H9 (cell line): ENCODE results near the gene BEX4. TPM values are rescaled to one million over a fixed set of nuclear protein-coding genes. Genes with fewer than 3 reads are reported as not detected.

ENCODE experiments used
- DNase-seq: peaks from one replicate; pipeline ENCODE4 v3.0.0-alpha.2; 2017
- H2AFZ ChIP-seq: one replicate; pipeline ENCODE4 v1.6.1; 2013; ENCODE audit warnings: mild to moderate bottlenecking, low read length, control low read depth, moderate library complexity
- H2AK5ac ChIP-seq: 2 replicates; pipeline ENCODE4 v1.6.1; 2013; ENCODE audit warnings: low read length, control low read depth, mixed read lengths; ENCODE audit not compliant: insufficient read length
- H2BK120ac ChIP-seq: one replicate; pipeline ENCODE4 v1.6.1; 2013; ENCODE audit warnings: low read depth, mild to moderate bottlenecking, low read length, control low read depth, inconsistent platforms; ENCODE audit not compliant: poor library complexity, severe bottlenecking
- H2BK12ac ChIP-seq: 2 replicates; pipeline ENCODE4 v1.6.1; 2013; ENCODE audit warnings: low read length, control low read depth, mixed read lengths, low read depth; ENCODE audit not compliant: insufficient read length
- H2BK15ac ChIP-seq: 2 replicates; pipeline ENCODE4 v1.6.1; 2013; ENCODE audit warnings: low read depth, low read length, control low read depth
- H2BK20ac ChIP-seq: one replicate; pipeline ENCODE4 v1.6.1; 2013; ENCODE audit warnings: low read depth, mild to moderate bottlenecking, low read length, control low read depth, inconsistent platforms; ENCODE audit not compliant: poor library complexity, severe bottlenecking
- H2BK5ac ChIP-seq: 2 replicates; pipeline ENCODE4 v1.6.1; 2013; ENCODE audit warnings: low read length, control low read depth, mixed read lengths; ENCODE audit not compliant: insufficient read length
- H3K14ac ChIP-seq: 2 replicates; pipeline ENCODE4 v1.6.1; 2013; ENCODE audit warnings: low read length, control low read depth; ENCODE audit not compliant: insufficient read depth
- H3K18ac ChIP-seq: 2 replicates; pipeline ENCODE4 v1.6.1; 2013; ENCODE audit warnings: low read depth, mild to moderate bottlenecking, mixed read lengths, low read length, control low read depth; ENCODE audit not compliant: insufficient read length
- H3K23ac ChIP-seq: 2 replicates; pipeline ENCODE4 v1.6.1; 2013; ENCODE audit warnings: low read length, control low read depth, mixed read lengths, low read depth; ENCODE audit not compliant: insufficient read length
- H3K23me2 ChIP-seq: 2 replicates; pipeline ENCODE4 v1.6.1; 2013; ENCODE audit warnings: low read depth, mild to moderate bottlenecking, mixed read lengths, low read length, control low read depth; ENCODE audit not compliant: insufficient read length, poor library complexity, severe bottlenecking
- H3K27ac ChIP-seq: 2 replicates; pipeline ENCODE4 v1.5.1; 2013; ENCODE audit warnings: low read length, control low read depth, mixed read lengths, low read depth; ENCODE audit not compliant: insufficient read length
- H3K27me3 ChIP-seq: 2 replicates; pipeline ENCODE4 v1.6.1; 2013; ENCODE audit warnings: low read length, control low read depth, inconsistent platforms; ENCODE audit not compliant: insufficient read depth
- H3K4ac ChIP-seq: 2 replicates; pipeline ENCODE4 v1.6.1; 2013; ENCODE audit warnings: low read depth, mild to moderate bottlenecking, control low read depth, inconsistent platforms, low read length, moderate library complexity
- H3K4me1 ChIP-seq: 2 replicates; pipeline ENCODE4 v1.6.1; 2013; ENCODE audit warnings: low read length, control low read depth, inconsistent platforms; ENCODE audit not compliant: insufficient read depth
- H3K4me2 ChIP-seq: 2 replicates; pipeline ENCODE4 v1.6.1; 2013; ENCODE audit warnings: low read length, control low read depth, mixed read lengths; ENCODE audit not compliant: insufficient read length, insufficient read depth
- H3K56ac ChIP-seq: 2 replicates; pipeline ENCODE4 v1.6.1; 2013; ENCODE audit warnings: low read depth, mild to moderate bottlenecking, mixed read lengths, low read length, control low read depth; ENCODE audit not compliant: insufficient read length
- H3K79me1 ChIP-seq: 2 replicates; pipeline ENCODE4 v1.6.1; 2013; ENCODE audit warnings: low read depth, mild to moderate bottlenecking, moderate library complexity, low read length, control low read depth, inconsistent platforms; ENCODE audit not compliant: insufficient read depth, poor library complexity, severe bottlenecking
- H3K79me2 ChIP-seq: 2 replicates; pipeline ENCODE4 v1.6.1; 2013; ENCODE audit warnings: low read length, control low read depth, inconsistent platforms; ENCODE audit not compliant: insufficient read depth
- H3K9ac ChIP-seq: 2 replicates; pipeline ENCODE4 v1.6.1; 2013; ENCODE audit warnings: low read length, control low read depth, mixed read lengths; ENCODE audit not compliant: insufficient read length; ENCODE audit errors: extremely low read depth
- H3K9me3 ChIP-seq: one replicate; pipeline ENCODE4 v1.6.1; 2013; ENCODE audit warnings: low read depth, low read length, inconsistent platforms; ENCODE audit not compliant: control insufficient read depth
- H3T11ph ChIP-seq: one replicate; pipeline ENCODE4 v1.6.1; 2013; ENCODE audit warnings: mild to moderate bottlenecking, low read length, control low read depth, inconsistent platforms
- H4K20me1 ChIP-seq: one replicate; pipeline ENCODE4 v1.6.1; 2013; ENCODE audit not compliant: control insufficient read depth, insufficient read length, insufficient read depth
- H4K5ac ChIP-seq: 2 replicates; pipeline ENCODE4 v1.6.1; 2013; ENCODE audit warnings: low read depth, mild to moderate bottlenecking, mixed read lengths, low read length, control low read depth; ENCODE audit not compliant: insufficient read length
- H4K8ac ChIP-seq: replicated peaks from 2 replicates; pipeline ENCODE4 v1.6.1; 2013; ENCODE audit warnings: low read length, control low read depth, mixed read lengths, low read depth; ENCODE audit not compliant: insufficient read length
- H4K91ac ChIP-seq: 2 replicates; pipeline ENCODE4 v1.6.1; 2013; ENCODE audit warnings: low read depth, mild to moderate bottlenecking, moderate library complexity, mixed read lengths, low read length, control low read depth; ENCODE audit not compliant: insufficient read length
- H3K27ac Mint-ChIP-seq, 3 experiments: 2 replicates in 2 of 3; 3 replicates in 1 of 3; pipeline ENCODE4 v1.8.0; 2020 to 2021; ENCODE audit warnings: mixed read lengths in 3 of 3, mild to moderate bottlenecking in 1 of 3, moderate library complexity in 1 of 3
- H3K27me3 Mint-ChIP-seq: 2 replicates; pipeline ENCODE4 v1.8.0; 2021; ENCODE audit warnings: low read depth, mild to moderate bottlenecking, moderate library complexity, mixed read lengths
- H3K36me3 Mint-ChIP-seq, 3 experiments: 2 replicates in 2 of 3; 3 replicates in 1 of 3; pipeline ENCODE4 v1.8.0; 2020 to 2021; ENCODE audit warnings: low read depth in 3 of 3, mixed read lengths in 3 of 3; ENCODE audit not compliant: insufficient read depth in 1 of 3
- H3K4me1 Mint-ChIP-seq, 2 experiments: 2 replicates each; pipeline ENCODE4 v1.8.0; 2020; ENCODE audit warnings: mixed read lengths in 2 of 2
- H3K4me3 Mint-ChIP-seq, 2 experiments: 2 replicates in 1 of 2; 3 replicates in 1 of 2; pipeline ENCODE4 v1.8.0; 2020 to 2021; ENCODE audit warnings: mild to moderate bottlenecking in 2 of 2, mixed read lengths in 2 of 2, moderate library complexity in 1 of 2
- H3K9me3 Mint-ChIP-seq, 2 experiments: 2 replicates in 1 of 2; 3 replicates in 1 of 2; pipeline ENCODE4 v1.8.0; 2020; ENCODE audit warnings: mild to moderate bottlenecking in 2 of 2, mixed read lengths in 2 of 2, moderate library complexity in 1 of 2
- CTCF ChIP-seq: fragments of 200-600 bp; sonication (generic); conservative IDR thresholded peaks from 3 replicates; pipeline ENCODE4 v1.8.0; 2021; ENCODE audit warnings: antibody characterized with exemption, mild to moderate bottlenecking
- WGBS: extraction: QIAGEN DNeasy Blood & Tissue Kit; methylation state at CpG from one replicate; pipeline ENCODE4 v1.1.7; 2013; ENCODE audit warnings: missing lambda C conversion rate, low lambda C conversion rate, mixed read lengths; ENCODE audit not compliant: insufficient read length; ENCODE audit errors: extremely low coverage; 5-methylcytosine and 5-hydroxymethylcytosine counted together
- total RNA-seq: library from RNA; stranded (reverse); gene quantifications from 2 replicates; pipeline ENCODE4 v1.2.1, GENCODE V29; 2021

BEX4 gene
- total RNA-seq, 1 experiment from 2014 or later: 48.2 TPM

- H3K27ac ChIP-seq: no peak overlapping the region
- peaks cover 4% of the 10 kb centered on the region for H3K23me2 ChIP-seq
- H4K20me1 ChIP-seq: no peaks in the 10 kb centered on the region
- no peak overlapping the region for H2BK20ac ChIP-seq
- no peak overlapping the region for H2AFZ ChIP-seq
- H3T11ph ChIP-seq: no peak overlapping the region
- no peak overlapping the region for H3K14ac ChIP-seq
- no peaks in the 10 kb centered on the region for H3K9me3 ChIP-seq
- H4K8ac ChIP-seq: no peak overlapping the region
- no peak overlapping the region for H3K9ac ChIP-seq
- H2BK12ac ChIP-seq: no peak overlapping the region
- H3K18ac ChIP-seq: no peak overlapping the region
- H3K27me3 Mint-ChIP-seq: no peaks in the 10 kb centered on the region
- H3K4me3 Mint-ChIP-seq: no peak overlapping the region
- H2BK120ac ChIP-seq: no peak overlapping the region
- H3K56ac ChIP-seq: no peak overlapping the region
- H2AK5ac ChIP-seq: no peak overlapping the region
- H3K4ac ChIP-seq: no peak overlapping the region
- H3K4me2 ChIP-seq: no peak overlapping the region
- DNase-seq: no peak
- H4K91ac ChIP-seq: no peak overlapping the region
- H3K79me1 ChIP-seq: no peaks in the 10 kb centered on the region
- H3K36me3 Mint-ChIP-seq: peaks cover 10 to 20% (median 19%) of the 10 kb centered on the region in 3 experiments
- H3K79me2 ChIP-seq: no peaks in the 10 kb centered on the region
- H2BK5ac ChIP-seq: no peak overlapping the region
- peaks cover 2 to 14% of the 10 kb centered on the region in 2 experiments for H3K4me1 Mint-ChIP-seq
- WGBS: no CpG with 5 or more reads among the region's 8 CpGs
- no peak for TF ChIP-seq CTCF
- no peak overlapping the region for H4K5ac ChIP-seq
- no peak overlapping the region for H3K27ac Mint-ChIP-seq
- no peaks in the 10 kb centered on the region for H3K27me3 ChIP-seq
- H2BK15ac ChIP-seq: no peak overlapping the region
- no peaks in the 10 kb centered on the region; the same call in 1 of the 2 replicates for H3K4me1 ChIP-seq
- peaks cover 5 to 80% of the 10 kb centered on the region in 2 experiments for H3K9me3 Mint-ChIP-seq
- H3K23ac ChIP-seq: no peak overlapping the region
These were observed 2.0 kb upstream of the BEX4 start for GRCh38 chrX:103212749-103213457.
